Measurements from ENCODE around the gene B4GAT1.
"Not testable (repeated sequence)": the region's sequence is repeated elsewhere in the genome, so short reads cannot be mapped to it uniquely, and the experiment has no call there.

The B4GAT1 gene

DNA sequence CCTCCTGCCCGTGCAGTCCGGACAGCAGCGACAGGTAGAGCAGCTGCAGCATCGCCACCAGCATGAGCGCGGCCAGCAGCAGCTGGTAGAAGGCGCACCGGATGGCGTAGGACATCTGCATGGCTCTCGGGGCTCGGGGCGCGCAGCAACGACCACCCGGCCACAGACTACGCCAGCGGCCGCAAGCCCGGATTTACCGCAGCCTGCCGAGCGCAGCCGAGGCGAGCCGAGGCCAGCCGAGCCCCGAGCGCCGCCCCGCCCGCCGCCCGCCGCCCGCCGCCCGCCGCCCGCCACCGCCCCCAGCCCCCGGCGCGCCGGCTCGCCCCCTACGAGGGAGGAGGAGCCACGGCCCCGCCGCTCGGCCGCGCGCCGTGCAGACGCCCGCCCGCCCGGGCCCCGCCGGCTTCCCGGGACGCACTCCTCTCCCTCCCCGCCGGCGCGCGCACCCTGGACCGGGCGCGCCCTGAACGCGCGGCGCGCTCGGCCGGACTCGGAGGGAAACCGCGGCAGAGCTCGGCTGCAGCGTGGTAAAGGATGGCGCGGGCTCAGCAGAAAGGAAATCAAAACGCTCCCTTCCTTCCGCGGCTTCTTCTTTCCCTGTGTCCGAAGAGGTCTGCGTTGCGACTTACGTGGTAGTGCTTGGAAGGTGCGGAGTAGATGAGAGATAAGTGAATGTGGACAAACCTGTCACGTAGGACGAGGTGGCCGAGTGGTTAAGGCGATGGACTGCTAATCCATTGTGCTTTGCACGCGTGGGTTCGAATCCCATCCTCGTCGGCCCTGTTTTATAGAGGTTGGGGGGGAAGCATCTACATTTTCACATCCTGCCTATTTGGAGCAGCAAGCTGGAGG, at the start of gene B4GAT1:
Gene B4GAT1, minus strand, starts transcription at position 205 of the 852 bp plus-strand sequence. Its CDS starts 84 bp downstream, at position 121.
- DNase-seq: peak in 13 of 14 donors; percentile 35 to 91 (median 70)

DNA sequence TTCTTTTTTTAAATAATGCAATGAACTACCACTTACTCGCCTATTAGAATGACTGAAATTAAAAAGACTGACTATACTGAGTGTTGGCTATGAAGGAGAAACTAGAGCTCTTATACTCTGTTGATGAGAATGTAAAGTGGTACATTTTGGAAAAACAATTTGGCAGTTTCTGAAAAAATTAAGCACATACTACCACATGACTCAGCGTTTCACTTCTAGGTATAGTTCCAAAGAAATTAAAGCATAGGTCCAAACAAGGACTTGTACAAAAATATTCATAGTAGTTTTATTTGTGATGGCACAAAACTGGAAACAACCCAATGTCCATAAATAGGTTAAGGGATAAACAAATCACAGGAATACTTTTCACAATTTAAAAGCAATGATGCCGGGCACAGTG, 46.5 kb upstream of the B4GAT1 start:
- no peak for DNase-seq

DNA sequence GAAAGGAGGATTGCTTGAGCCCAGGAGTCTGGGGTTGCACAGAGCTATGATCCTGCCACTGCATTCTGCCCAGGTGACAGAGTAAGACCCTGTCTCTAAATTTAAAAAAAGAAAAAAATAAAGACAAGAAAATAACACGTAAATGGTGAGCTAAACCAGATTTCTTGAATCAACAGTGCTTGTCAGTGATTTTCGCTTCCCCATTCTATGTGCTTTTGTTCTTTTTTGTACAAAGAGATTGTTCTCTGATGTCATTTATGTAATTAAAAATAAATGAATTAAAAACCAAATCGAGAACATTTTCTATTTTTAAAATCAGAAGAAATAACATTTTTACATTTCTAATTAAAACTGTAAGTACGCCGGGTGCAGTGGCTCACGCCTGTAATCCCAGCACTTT, 43.9 kb upstream of the B4GAT1 start:
- DNase-seq: no peak

- peak in 2 of 14 donors; percentile 9 to 20 for DNase-seq
Measured at GRCh38 chr11:66388780-66389386, 41.5 kb upstream of the B4GAT1 start.

DNA sequence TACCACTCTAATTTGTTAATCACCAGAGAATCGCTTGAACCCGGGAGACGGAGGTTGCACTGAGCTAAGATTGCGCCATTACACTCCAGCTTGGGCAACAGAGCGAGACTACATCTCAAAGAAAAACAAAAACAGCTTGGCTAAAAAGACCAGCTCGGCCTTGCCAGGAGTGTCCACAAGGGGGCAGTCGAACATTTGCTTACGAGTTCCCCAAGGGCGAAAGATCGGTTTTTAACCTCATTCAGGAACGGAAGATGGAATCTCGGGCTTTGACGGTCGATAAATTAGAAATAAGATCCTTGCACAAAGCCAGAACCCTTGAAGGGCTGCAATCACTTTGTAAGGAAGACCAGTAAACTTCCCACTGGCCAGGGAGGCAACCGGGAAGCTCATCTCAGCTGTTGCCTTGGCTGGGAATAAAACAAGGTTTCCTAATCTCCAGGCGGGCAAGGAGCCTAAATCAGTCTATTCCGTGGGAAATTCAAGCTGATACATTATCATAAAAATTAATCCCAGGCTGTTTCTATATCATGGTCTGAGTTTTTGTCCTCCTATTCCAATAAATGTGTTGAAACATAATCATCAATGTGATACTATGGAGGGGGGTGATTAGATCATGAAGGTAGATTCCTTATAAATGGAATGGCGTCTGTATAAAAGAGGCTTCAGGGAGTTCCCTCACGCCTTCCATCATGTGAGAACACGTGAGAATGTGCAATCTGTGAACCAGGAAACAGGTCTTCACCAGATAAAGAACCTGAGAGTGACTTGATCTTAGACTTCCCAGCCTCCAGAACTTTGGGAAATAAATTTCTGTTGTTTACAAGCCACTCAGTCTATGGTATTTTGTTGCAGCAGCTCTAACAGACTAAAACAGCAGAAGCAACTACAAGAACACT, 39.0 kb upstream of the B4GAT1 start:
- DNase-seq: peak in 11 of 14 donors; percentile 24 to 85 (median 64)

DNA sequence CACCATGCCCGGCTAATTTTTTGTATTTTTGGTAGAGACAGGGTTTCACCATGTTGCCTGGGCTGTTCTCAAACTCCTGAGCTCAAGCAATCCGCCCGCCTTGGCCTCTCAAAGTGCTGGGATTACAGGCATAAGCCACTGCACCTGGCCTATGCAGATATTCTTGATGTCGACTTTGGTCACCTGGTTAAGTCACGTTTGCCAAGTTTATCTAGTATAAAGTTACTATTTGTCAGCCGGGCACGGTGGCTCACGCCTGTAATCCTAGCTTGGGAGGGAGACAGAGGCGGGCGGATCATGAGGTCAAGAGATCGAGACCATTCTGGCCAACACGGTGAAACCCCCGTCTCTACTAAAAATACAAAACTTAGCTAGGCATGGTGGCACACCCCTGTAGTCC, 36.9 kb upstream of the B4GAT1 start:
- DNase-seq: not testable (repeated sequence)

- DNase-seq: not testable (repeated sequence)
Measured at GRCh38 chr11:66380264-66380663, 32.8 kb upstream of the B4GAT1 start.

GRCh38 chr11:66373690-66374287, 26.4 kb upstream of the B4GAT1 start:
- not testable (repeated sequence) for DNase-seq

GRCh38 chr11:66373265-66373664, 25.8 kb upstream of the B4GAT1 start:
- peak in 5 of 14 donors; percentile 1 to 66 (median 37) for DNase-seq

DNA sequence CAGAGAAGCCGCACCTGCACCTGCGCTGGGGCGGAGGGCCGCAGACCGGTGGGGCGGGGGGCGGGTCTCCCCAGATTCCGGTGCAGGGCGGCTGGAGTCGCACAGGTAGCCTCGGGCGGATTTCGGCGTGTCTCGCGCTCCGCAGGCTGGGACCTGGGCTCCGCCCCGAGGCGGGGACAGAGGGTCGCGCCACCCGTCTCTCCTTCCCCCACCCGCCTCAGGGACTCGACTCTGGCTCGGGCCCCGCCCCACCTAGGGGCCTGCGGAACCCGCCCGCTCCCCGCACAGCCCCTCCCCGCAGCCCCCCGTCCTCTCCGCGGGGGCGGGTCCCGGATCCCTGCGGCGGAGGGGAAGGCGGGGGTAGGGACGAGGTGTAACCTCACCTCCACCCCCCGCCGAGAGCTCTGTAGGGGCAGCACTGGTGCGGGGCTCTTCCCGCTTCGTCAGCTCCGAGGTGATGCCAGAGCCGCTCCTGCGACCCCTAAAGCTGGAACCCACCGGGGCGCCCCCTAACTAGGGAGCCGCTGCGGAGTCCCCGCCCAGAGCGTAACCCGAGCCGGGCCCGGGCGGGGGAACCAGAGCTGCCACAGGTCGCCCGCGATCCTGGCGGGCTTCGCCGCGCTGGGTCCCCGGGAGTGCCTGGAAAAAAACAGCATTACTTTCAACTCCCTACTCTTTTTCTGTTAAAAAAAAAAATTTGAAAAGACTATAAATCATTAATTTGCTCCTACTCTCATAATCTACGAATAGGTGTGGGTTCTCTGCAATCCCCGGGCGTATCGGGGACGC, 24.4 kb upstream of the B4GAT1 start, which contains the start of gene SLC29A2:
Gene SLC29A2, minus strand, starts transcription at position 134 of the 789 bp plus-strand sequence. CDS start 169 bp downstream, outside the sequence.
- DNase-seq: peak in 7 of 14 donors; percentile 26 to 71 (median 50)

- no peak for DNase-seq
Measured at GRCh38 chr11:66369073-66369894, 21.9 kb upstream of the B4GAT1 start.

- DNase-seq: no peak
Measured at GRCh38 chr11:66368484-66368883, 21.1 kb upstream of the B4GAT1 start.

- DNase-seq: no peak
Measured at GRCh38 chr11:66367561-66368312, 20.3 kb upstream of the B4GAT1 start.

DNA sequence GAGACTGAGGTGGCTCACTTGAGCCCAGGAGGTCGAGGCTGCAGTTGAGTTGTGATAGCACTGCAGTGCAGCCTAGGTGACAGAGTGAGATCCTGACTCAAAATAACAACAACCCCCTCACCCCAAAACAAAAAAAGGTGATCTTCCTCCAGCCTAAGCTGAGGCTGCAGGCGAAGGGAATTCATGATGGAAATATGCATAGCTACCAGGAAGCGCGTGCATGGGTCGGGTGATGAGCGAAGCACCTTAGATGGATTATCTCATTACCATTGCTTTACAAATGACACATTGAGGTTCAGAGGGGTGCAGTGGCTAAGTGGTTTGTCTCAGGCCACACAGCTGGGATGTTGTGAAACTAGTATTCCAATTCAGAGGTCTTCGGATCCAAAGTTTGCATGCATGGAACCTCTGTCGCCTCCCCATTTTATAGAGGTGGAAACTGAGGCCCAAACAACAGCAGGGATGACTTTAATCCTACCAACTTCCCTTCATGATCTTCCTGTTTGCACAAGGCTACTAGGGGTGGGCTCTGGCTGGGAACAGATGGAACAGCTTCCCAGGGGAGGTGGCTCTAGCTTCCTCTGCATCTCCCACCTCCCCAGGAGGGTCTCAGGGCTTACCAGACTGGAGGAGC, 19.5 kb upstream of the B4GAT1 start:
- no peak for DNase-seq

DNA sequence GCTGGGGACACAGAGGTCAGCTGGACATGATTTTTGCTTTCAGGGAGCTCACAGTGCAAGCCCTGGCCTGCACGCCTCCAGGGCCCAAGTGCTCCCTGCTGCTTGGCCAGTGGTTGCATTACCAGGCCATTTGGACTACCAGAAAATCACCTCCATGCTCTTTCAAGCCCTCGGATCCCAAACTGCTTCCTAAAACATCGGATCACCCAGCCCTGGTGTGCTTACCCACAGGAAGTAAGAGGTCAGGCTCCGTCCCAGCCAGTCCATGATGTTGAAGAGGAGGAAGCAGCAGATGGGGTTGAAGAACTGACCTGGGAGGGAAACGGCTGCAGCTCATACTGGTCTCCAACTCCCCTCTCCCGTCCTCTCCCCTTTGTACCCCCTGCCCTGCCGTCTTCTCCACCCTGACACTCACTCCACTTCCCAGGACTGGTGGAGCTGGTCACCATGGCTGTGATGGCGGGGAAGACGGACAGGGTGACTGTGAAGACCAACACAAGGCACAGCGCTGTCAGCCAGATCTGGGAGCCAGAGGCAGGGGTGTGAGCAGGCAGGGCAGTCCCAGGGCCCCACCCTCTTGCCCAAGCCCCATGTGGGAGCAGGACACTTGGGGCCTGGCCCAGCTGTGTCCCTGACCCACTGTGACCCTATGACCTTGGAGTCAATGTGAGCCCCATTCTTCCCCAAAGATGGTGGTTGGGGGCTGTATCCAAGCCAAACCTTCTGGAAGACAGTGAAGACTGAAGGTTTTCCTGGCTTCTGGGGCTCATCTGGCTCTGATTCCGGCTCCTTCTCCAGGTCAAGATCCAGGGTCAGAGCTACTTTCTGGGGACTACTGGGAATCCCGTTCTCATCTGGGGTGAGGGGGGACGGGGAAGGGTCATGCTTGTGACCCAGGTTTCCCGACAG, 18.5 kb upstream of the B4GAT1 start:
- no peak for DNase-seq

DNA sequence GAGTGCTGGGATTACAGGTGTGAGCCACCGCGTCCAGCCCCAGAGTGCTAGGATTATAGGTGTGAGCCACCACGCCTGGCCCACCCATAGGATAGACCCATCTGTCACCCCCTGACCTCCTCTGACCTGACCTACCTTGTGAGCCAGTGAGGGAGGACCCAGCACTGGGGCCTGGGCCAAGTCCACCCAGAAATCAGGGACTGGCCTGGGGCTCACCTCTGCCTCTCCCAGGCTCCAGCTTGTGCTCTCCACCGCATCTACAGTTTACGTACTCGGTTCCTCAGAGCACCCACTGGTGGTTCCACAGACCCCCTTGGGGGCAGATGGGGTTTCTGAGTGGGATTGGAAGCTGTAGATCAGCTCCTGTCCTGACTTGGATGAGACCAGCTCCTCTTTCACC, 17.7 kb upstream of the B4GAT1 start:
- DNase-seq: no peak

GRCh38 chr11:66363805-66364535, 16.5 kb upstream of the B4GAT1 start:
- DNase-seq: no peak
